Gastroesophageal sphincter (tissue), 4 donors: ENCODE measurements around the gene MYO1F. TPM values are rescaled to one million over a fixed set of nuclear protein-coding genes. Genes with fewer than 3 reads are reported as not detected.

Source experiments
- ATAC-seq: fragments of 150-250 bp; one replicate; pipeline ENCODE4 v1.9.1; 2016; ENCODE audit warnings: mild to moderate bottlenecking, moderate library complexity
- H3K27ac ChIP-seq, 4 donors: fragments of 200-600 bp; sonication (generic) in 3 of 4; 1 replicate in 3 of 4; 2 replicates in 1 of 4; pipeline ENCODE4 v1.5.1; 2016 to 2019
- H3K27me3 ChIP-seq: fragments of 200-600 bp; sonication (generic); one replicate; pipeline ENCODE4 v1.5.1; 2019
- H3K36me3 ChIP-seq, 2 donors: fragments of 200-600 bp; sonication (generic); one replicate each; pipeline ENCODE4 v1.5.1; 2019; ENCODE audit warnings: control low read depth in 1 of 2
- H3K4me1 ChIP-seq, 3 donors: fragments of 200-600 bp; sonication (generic); 1 replicate in 2 of 3; 2 replicates in 1 of 3; pipeline ENCODE4 v1.5.1; 2016 to 2019; ENCODE audit warnings: control low read depth in 2 of 3
- H3K4me3 ChIP-seq, 2 donors: fragments of 200-600 bp; sonication (generic); one replicate each; pipeline ENCODE4 v1.5.1; 2019; ENCODE audit warnings: mild to moderate bottlenecking in 1 of 2, moderate library complexity in 1 of 2
- H3K9me3 ChIP-seq, 3 donors: fragments of 200-600 bp; sonication (generic); one replicate each; pipeline ENCODE4 v1.5.1; 2017 to 2019; ENCODE audit warnings: control low read depth in 2 of 3
- EP300 ChIP-seq: sonication (generic); formaldehyde crosslinking; IDR thresholded peaks from one replicate; pipeline ENCODE4 v1.6.1; 2017; ENCODE audit warnings: antibody characterized with exemption, mild to moderate bottlenecking
- POLR2A ChIP-seq, 2 donors: fragments of 450-650 bp; IDR thresholded peaks; one replicate each; pipeline ENCODE4 v1.6.1; 2017; ENCODE audit warnings: antibody characterized with exemption in 2 of 2, mild to moderate bottlenecking in 2 of 2, moderate library complexity in 1 of 2
- POLR2AphosphoS5 ChIP-seq: sonication (generic); formaldehyde crosslinking; IDR thresholded peaks from one replicate; pipeline ENCODE4 v1.6.1; 2017; ENCODE audit warnings: antibody characterized with exemption
- WGBS, 2 donors: methylation state at CpG; one replicate each; pipeline ENCODE4 v1.1.5; 2018; ENCODE audit warnings: low coverage in 1 of 2; 5-methylcytosine and 5-hydroxymethylcytosine counted together
- total RNA-seq, 4 donors: library from RNA; depleted of rRNA; stranded (reverse); fragments of >200 nt; gene quantifications; one replicate each; pipeline ENCODE4 v1.1.0, GENCODE V29; 2016
- TF ChIP-seq, protein P1 (sequence below), 4 experiments: fragments of 200-600 bp in 2 of 4; fragments of 450-650 bp in 2 of 4; sonication (generic) in 1 of 4; IDR thresholded peaks; one replicate each; pipeline ENCODE4 v1.5.1; 2017 to 2019; ENCODE audit warnings: antibody characterized with exemption in 4 of 4, mild to moderate bottlenecking in 2 of 4, moderate library complexity in 2 of 4

The MYO1F gene
- total RNA-seq, 4 donors from 2014 or later: 5.4 to 41.5 (median 10.3) TPM

DNA sequence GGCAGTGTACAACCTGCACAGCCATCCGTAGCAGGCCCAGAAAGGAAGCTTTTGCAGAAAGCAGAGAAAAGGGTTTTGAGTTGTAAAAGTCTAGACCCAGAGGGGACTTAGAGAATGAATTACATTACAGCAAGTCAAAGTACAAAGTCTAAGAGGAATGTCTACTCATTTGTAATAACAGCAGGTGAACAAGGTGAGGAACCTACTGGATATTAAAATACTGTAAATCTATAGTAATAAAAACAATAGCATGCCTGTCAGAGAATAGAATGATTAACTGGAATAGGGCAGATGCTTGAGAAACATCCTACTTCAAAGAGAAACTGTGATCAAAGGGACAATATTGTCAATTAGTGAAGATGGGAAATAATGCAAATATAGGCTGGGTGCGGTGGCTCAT, 45.0 kb downstream of the MYO1F start:
- WGBS, 2 donors: 68 to 75% methylated on average over 2 of the region's 2 CpGs
- H3K4me3 ChIP-seq: no peak overlapping the region
- H3K27me3 ChIP-seq: no peaks in the 10 kb centered on the region
- H3K4me1 ChIP-seq: peaks cover 0 to 3% (median 0%) of the 10 kb centered on the region in 3 donors
- H3K27ac ChIP-seq: no peak overlapping the region
- no peak for TF ChIP-seq POLR2A (IDR thresholded peaks at IDR 0.05)
- TF ChIP-seq POLR2AphosphoS5: no peak
- TF ChIP-seq EP300: no peak
- TF ChIP-seq, protein P1, sequence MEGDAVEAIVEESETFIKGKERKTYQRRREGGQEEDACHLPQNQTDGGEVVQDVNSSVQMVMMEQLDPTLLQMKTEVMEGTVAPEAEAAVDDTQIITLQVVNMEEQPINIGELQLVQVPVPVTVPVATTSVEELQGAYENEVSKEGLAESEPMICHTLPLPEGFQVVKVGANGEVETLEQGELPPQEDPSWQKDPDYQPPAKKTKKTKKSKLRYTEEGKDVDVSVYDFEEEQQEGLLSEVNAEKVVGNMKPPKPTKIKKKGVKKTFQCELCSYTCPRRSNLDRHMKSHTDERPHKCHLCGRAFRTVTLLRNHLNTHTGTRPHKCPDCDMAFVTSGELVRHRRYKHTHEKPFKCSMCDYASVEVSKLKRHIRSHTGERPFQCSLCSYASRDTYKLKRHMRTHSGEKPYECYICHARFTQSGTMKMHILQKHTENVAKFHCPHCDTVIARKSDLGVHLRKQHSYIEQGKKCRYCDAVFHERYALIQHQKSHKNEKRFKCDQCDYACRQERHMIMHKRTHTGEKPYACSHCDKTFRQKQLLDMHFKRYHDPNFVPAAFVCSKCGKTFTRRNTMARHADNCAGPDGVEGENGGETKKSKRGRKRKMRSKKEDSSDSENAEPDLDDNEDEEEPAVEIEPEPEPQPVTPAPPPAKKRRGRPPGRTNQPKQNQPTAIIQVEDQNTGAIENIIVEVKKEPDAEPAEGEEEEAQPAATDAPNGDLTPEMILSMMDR (IDR thresholded peaks at IDR 0.05): no peak
- no peaks in the 10 kb centered on the region for H3K9me3 ChIP-seq
- no peak for ATAC-seq
- H3K36me3 ChIP-seq: no peaks in the 10 kb centered on the region

- Histone ChIP-seq H3K4me1 (peaks cover 0 to 11% (median 4%) of the 10 kb centered on the region in 3 donors), H3K4me3 (no peak overlapping the region), H3K9me3 (no peaks in the 10 kb centered on the region), H3K36me3 (no peaks in the 10 kb centered on the region), H3K27me3 (no peaks in the 10 kb centered on the region), H3K27ac (no peak overlapping the region)
- TF ChIP-seq, protein P1 (IDR thresholded peaks at IDR 0.05): no peak
- TF ChIP-seq POLR2AphosphoS5: no peak
- TF ChIP-seq POLR2A (IDR thresholded peaks at IDR 0.05): no peak
- no peak for TF ChIP-seq EP300
- no peak for ATAC-seq
- WGBS, 2 donors: 81 to 93% methylated on average over 2 to 5 of the region's 7 CpGs
These were observed 45.8 kb downstream of the MYO1F start for GRCh38 chr19:8531470-8531869.

DNA sequence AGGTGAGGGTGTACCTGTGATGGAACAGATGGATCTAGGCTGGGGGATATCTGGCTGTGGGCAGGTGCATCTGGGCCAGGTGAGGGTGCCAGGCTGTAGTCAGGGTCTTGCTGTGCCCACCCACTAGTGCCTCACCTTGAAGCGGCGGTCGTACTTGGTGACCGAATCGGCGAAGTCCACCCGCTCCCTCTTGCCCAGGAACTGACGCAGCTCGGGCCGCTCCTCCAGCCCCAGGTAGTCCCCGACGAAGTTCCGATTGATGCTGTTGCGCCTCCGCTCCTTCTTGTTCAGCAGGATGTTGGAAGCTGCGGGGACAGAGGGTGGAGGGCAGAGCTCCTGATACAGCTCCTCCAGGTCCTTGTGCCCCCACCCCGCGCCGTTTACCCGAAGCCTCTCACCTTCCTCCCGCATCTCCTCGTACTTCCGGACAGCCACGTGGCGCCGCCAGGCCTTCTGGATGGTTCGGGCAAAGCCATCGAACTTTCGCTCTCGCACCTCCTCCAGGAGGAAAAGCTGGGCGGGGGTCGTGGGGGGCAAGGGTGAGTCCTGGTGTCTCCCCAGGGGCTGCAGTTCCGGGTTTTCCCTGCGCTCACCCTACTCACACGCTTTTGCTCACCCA, 47.1 kb downstream of the MYO1F start:
- H3K4me3 ChIP-seq: no peak overlapping the region
- H3K9me3 ChIP-seq: no peaks in the 10 kb centered on the region
- H3K36me3 ChIP-seq: no peaks in the 10 kb centered on the region
- WGBS, 2 donors: 85 to 86% methylated on average over 9 to 21 of the region's 35 CpGs
- peaks cover 0 to 14% (median 4%) of the 10 kb centered on the region in 3 donors for H3K4me1 ChIP-seq
- ATAC-seq: no peak
- no peak overlapping the region for H3K27ac ChIP-seq
- TF ChIP-seq EP300 (no peak), POLR2A (IDR thresholded peaks at IDR 0.05) (no peak), POLR2AphosphoS5 (no peak)
- TF ChIP-seq, protein P1 (IDR thresholded peaks at IDR 0.05): no peak
- H3K27me3 ChIP-seq: no peaks in the 10 kb centered on the region

DNA sequence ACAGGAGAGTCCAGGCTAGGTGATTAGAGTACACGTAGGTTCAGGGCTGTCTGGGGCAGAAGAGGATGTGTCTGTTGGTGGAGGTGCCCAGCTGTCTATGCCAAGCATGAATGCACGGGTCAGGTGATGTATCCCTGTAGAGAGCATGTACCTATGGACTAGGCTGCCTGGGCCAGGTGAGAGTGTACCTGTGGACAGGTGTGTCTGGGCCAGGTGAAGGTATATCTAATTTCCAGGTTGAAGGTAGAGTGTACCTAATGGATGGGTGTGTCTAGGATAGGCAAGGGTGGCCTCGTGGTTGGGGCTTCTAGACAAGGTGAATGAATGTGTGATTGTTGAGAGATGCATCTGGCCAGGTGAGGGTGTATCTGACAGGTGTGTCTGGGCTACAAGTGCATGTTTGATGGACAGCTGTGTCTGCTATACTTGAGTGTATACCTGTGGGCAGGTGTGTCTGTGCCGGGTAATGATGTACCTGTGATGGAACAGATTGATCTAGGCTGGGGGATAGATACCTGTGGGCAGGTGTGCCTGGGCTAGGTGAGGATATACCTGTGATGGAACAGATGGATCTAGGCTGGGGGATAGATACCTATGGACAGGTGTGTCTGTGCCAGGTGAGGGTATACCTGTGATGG, 47.8 kb downstream of the MYO1F start:
- TF ChIP-seq EP300 (no peak), POLR2AphosphoS5 (no peak), POLR2A (IDR thresholded peaks at IDR 0.05) (no peak)
- TF ChIP-seq, protein P1 (IDR thresholded peaks at IDR 0.05): no peak
- H3K36me3 ChIP-seq: no peaks in the 10 kb centered on the region
- ATAC-seq: no peak
- no peak overlapping the region for H3K27ac ChIP-seq
- no peaks in the 10 kb centered on the region for H3K27me3 ChIP-seq
- peaks cover 0 to 20% (median 4%) of the 10 kb centered on the region in 3 donors for H3K4me1 ChIP-seq
- H3K4me3 ChIP-seq: no peak overlapping the region
- no peaks in the 10 kb centered on the region for H3K9me3 ChIP-seq
- 98 to 100% methylated on average over 1 to 4 of the region's 4 CpGs for WGBS, 2 donors

DNA sequence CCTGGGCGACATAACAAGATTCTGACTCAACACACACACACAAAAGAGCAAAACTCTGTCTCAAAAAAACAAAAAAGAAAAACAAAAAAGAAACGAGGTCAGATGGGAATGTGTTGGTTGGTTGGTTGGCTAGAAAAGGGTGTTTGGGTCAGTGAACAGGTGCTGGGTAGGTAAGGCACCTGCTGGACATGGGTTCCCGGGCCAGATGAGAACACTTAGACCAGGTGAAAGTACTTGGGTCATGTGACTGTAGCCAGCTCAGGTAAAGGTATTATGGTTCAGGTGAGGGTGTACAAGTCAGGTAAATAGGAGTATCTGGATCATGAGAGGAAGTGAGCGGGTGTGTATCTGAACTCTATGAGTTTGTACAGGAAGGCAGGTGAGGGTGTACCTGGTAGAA, 48.7 kb downstream of the MYO1F start:
- TF ChIP-seq, protein P1 (IDR thresholded peaks at IDR 0.05): no peak
- TF ChIP-seq POLR2AphosphoS5: no peak
- TF ChIP-seq POLR2A (IDR thresholded peaks at IDR 0.05): no peak
- no peak for TF ChIP-seq EP300
- Histone ChIP-seq H3K4me1 (peaks cover 0 to 20% (median 4%) of the 10 kb centered on the region in 3 donors), H3K27me3 (no peaks in the 10 kb centered on the region), H3K27ac (no peak overlapping the region), H3K4me3 (no peak overlapping the region), H3K36me3 (no peaks in the 10 kb centered on the region), H3K9me3 (no peaks in the 10 kb centered on the region)
- 41% methylated on average over 4 of the region's 4 CpGs; no CpG with 5 or more reads in 1 of the 2 donors for WGBS, 2 donors
- no peak for ATAC-seq
